AG20443 (cell line): ENCODE results near the gene CEP72.
"Not testable (repeated sequence)": the region's sequence is repeated elsewhere in the genome, so short reads cannot be mapped to it uniquely, and the experiment has no call there.

Source experiments
- DNase-seq: peaks from one replicate; pipeline ENCODE4 v3.0.0; 2012; ENCODE audit warnings: low spot score, mixed read lengths

Gene CEP72

GRCh38 chr5:672329-673160 is 60.4 kb downstream of the CEP72 start:
- peak; percentile 66 for DNase-seq

GRCh38 chr5:673161-673830 is 61.2 kb downstream of the CEP72 start:
- no peak for DNase-seq

DNA sequence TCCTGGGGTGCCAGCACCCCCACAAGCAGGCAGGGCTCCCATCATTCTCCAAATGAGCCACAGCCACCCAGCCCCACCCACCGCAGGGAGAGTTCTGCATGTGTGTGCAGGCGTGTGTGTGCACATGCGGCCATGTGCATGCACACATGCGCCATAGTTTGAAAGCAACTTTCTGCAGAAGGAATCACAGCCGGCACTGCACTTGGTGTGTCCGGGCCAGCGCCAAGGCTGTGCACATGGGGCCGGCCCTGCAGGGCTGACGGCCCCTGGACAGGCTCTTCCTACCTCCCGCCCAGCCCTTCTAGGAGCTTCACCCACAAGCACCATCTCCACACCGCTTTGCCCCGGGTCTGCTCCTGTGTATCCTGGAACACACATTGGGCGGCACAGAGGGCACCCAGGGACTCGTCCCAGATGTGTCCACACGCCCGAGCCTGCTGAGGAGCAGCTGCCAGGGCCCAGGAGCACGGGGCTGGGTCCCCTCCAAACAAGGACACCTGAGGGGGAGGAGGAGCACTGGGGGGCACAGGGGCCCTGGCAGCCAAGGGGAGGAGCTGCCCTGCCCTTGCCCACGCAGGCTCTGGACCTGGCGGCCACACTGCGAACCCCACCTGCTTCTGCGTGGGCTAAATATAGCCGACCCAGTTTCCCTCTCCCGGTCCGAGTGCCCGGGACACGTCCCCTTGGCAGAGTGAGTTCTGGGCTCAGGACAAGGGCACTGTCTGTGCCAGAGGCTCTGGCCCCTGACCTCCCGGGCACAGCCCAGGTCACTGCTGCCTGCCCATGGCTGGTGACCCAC is 61.9 kb downstream of the CEP72 start:
- no peak for DNase-seq

GRCh38 chr5:674630-675011 is 62.5 kb downstream of the CEP72 start:
- DNase-seq, result no peak

- no peak for DNase-seq
Observed at GRCh38 chr5:675111-675870, 63.2 kb downstream of the CEP72 start.

DNA sequence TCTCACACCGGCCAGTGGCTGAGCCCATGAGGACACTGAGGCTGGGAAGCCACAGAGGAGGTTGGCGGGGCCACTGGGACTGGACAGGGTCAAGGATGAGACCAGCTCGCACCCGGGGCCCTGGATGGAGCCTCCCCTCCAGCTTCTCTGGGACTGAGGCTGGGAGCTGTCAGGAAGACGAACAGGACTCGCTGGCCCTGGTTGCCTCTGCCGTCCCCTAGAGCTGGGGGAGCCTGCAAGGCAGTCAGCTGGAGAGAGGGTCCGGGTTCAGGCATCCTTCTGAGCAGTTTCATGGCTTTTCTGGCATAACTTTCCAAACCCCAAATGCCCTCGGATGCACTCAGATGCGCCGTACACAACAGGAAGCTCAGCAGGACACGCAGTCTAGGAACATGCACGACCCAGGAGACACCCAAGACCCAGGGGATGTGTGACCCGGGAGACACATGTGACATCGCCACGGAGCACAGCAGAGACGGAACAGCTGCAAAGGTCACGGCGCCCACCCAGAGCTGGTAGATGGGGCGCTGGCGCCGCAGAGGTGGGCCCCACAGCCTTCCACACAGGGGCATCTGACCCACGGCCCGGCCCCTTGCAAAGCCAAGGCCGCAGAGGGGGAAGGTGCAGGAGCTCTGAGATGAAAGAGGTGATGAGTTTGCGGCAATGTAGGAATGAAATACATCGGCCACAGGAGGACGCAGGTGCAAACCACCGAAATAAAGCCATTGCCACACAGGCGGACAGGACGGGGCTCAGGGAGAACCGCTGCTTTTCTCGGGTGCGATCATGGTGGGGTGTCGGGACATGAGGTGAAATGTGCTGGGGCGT is 63.9 kb downstream of the CEP72 start:
- no peak for DNase-seq

DNA sequence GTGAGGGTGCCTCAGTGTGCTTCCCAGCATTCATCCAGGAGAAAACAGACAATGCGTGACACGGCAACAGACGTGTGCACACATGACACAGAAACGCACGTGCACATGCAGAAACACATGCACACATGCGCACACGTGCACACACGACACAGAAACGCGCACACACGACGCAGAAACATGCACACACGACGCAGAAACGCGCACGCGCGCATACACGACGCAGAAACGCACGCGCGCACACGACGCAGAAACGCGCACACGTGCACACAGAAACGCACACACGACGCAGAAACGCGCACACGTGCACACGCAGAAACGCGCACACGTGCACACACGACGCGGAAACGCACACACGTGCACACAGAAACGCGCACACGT is 64.5 kb downstream of the CEP72 start:
- DNase-seq, result no peak

DNA sequence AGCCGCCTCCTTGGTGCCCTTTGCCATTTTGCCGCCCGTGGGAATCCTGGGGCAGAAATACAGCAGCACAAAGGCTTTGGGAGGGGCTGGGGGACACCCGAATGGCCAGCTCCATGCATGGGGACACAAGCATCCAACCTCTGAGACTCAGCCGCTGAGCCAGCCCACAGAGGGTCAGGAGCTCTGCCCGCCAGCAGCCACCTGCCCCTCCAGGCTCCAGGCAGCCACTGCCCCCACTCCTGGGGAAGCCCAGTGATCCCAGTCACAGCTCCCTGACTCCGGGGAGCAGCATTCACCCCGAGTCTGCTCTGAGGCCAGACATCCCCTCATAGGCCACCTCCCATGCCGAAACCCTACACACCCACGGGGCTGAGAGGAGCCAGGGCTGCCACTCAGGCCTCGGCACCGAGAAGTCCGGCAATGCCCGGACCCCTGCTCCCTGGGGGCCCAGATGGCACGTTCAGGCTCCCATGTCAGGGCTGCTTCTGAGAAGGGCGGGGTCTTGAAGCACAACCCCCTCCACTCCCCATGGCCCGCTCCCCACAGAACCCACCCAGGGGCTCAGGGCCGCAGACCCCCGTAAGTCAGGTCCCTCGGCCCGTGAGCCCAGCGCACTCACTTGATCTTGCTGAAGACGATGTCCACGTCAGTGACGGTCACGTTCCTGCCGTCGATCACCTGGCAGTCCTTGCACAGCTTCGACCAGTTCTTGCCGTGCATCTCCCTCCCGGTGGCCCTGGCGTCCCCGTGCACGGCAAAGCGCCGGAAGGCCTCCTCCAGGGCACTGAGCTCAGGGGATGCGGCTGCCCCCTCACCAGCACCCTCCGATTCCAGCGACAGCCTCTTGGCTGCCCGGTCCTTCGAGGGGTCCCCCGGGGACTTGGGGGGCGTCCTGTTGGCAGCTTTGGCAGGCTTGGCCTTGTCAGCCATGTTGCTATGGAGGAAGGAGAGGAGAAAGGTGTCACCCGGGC is 65.3 kb downstream of the CEP72 start:
- DNase-seq, result no peak

DNA sequence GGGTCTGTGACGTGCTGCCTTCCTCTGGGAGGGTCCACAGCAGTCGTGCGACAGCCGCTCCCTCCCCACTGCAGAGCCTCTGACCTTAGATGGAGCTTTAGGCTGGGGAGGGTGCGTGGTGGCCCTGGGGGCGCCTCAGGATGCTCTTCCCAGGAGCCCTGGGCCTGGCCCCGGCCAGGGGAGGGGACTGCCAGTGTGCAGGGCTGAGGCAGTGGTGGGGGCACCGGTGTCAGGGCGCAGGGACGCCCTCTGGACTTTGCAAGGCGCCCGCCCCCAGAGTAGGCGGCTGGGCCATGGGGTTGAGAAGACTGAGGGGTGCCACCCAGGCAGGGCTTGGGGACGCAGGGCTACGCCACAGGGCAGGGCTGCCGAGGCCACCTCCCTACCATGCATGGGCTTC is 66.4 kb downstream of the CEP72 start:
- DNase-seq, result not testable (repeated sequence)

- DNase-seq, result not testable (repeated sequence)
Observed at GRCh38 chr5:679166-679895, 67.2 kb downstream of the CEP72 start.

GRCh38 chr5:680118-680795 is 68.1 kb downstream of the CEP72 start:
- DNase-seq, result not testable (repeated sequence)

DNA sequence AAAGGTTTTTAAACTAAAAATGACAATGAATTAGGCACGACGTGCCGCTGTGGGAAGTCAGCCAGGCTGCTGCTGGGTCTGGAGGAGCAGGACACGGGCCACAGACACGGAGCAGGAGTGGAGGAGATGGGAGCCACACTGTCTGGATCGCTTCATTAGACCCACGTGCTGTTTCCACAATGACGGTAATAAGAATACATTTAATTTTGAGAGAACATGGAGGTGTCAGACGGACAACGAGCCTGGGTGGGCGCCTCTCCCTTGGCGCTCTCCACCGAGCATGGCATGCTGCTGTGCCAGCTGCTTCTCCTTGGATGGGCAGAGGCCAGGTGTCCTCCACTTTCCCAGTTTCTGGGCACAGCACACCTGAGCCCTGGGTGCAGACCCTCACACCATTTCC is 68.7 kb downstream of the CEP72 start:
- not testable (repeated sequence) for DNase-seq

GRCh38 chr5:681317-682191 is 69.4 kb downstream of the CEP72 start:
- DNase-seq, result not testable (repeated sequence)

- DNase-seq, result not testable (repeated sequence)
Observed at GRCh38 chr5:682216-682615, 70.1 kb downstream of the CEP72 start.

GRCh38 chr5:682651-683358 is 70.7 kb downstream of the CEP72 start:
- DNase-seq, result not testable (repeated sequence)

GRCh38 chr5:683551-684481 is 71.7 kb downstream of the CEP72 start:
- DNase-seq, result no peak
